HCEC 1CT (cell line): ENCODE results near the gene ANKRD18A.

Source experiments
- DNase-seq: peaks from one replicate; pipeline ENCODE4 v3.0.0-alpha.2; 2017

Gene ANKRD18A

GRCh38 chr9:38526591-38526990, 93.8 kb downstream of the ANKRD18A start:
- DNase-seq = no peak

DNA sequence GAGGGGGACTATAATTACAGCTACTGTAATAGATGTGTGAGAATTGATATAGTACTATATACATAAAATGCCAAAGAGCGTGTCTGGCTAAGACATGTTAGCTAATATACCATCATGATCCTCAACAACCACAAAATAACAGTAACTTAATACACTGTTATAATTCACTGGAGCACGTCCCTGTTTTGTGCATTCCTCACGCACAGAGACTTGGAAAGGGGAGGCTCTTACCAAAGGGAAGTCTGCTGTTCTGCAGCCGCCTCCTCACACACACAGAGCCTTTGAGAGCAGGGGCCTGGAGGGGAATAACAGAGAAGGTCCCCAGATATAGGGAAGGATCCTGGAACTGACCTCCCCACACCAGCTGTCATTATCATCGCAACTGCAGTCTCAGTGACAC, 97.3 kb downstream of the ANKRD18A start:
- DNase-seq = no peak

DNA sequence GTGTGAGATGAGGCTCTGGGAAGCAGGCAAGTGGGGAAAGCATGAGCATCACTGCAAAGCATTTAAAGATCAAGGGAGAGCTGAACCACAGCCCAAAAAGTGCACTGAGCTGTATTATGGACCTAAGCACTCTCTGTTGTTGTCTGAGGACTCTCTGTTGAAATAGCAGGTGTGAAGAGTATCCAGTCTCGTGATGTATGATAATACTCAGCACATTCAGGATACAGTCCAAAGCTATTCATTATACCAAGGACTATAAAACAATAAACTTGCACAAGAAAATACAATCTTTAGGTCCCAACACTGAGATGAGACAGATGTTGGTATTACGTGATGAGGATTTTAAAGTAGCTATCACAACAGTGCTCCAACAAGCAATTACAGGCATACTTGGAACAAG, 98.6 kb downstream of the ANKRD18A start:
- DNase-seq = no peak
